Fibroblast of lung (primary cell): ENCODE results near the gene PRR20B.

Source experiments
- CTCF ChIP-seq, 2 donors: IDR thresholded peaks in 1 of 2; conservative IDR thresholded peaks in 1 of 2; 1 replicate in 1 of 2; 2 replicates in 1 of 2; pipeline ENCODE4 v1.5.1; 2011 to 2012; ENCODE audit warnings: low read length in 2 of 2, control low read depth in 1 of 2, inconsistent platforms in 1 of 2, low read depth in 1 of 2, mild to moderate bottlenecking in 1 of 2
- EZH2 ChIP-seq: IDR thresholded peaks from 2 replicates; pipeline ENCODE4 v1.5.1; 2012; ENCODE audit warnings: low read length, control low read depth, mild to moderate bottlenecking; ENCODE audit errors: missing control alignments

- no peak for TF ChIP-seq CTCF (conservative IDR thresholded peaks at IDR 0.05 in 1 of 2, IDR thresholded peaks at IDR 0.05 in 1 of 2; ENCODE audit: low read depth in 1 of 2, low read length in 2 of 2)
- TF ChIP-seq EZH2 = no peak
These were observed 44.4 kb downstream of the PRR20B start for GRCh38 chr13:57191667-57192066.
